ENCODE measurements around the gene PTPN4.

The PTPN4 gene, protein sequence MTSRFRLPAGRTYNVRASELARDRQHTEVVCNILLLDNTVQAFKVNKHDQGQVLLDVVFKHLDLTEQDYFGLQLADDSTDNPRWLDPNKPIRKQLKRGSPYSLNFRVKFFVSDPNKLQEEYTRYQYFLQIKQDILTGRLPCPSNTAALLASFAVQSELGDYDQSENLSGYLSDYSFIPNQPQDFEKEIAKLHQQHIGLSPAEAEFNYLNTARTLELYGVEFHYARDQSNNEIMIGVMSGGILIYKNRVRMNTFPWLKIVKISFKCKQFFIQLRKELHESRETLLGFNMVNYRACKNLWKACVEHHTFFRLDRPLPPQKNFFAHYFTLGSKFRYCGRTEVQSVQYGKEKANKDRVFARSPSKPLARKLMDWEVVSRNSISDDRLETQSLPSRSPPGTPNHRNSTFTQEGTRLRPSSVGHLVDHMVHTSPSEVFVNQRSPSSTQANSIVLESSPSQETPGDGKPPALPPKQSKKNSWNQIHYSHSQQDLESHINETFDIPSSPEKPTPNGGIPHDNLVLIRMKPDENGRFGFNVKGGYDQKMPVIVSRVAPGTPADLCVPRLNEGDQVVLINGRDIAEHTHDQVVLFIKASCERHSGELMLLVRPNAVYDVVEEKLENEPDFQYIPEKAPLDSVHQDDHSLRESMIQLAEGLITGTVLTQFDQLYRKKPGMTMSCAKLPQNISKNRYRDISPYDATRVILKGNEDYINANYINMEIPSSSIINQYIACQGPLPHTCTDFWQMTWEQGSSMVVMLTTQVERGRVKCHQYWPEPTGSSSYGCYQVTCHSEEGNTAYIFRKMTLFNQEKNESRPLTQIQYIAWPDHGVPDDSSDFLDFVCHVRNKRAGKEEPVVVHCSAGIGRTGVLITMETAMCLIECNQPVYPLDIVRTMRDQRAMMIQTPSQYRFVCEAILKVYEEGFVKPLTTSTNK

GRCh38 chr2:119759451-119760236 is at the start of gene PTPN4:
Gene PTPN4, plus strand, starts transcription at chr2:119759922. Its CDS starts 49,932 bp downstream, at chr2:119809854.
- peak within 1 kb of the TSS; percentile 99 for H3K4me3 ChIP-seq (ENCODE audit: low read length)

GRCh38 chr2:119710281-119710680 is 49.4 kb upstream of the PTPN4 start:
- no peak overlapping the region for H3K4me3 ChIP-seq (ENCODE audit: low read length)
- no peak for TF ChIP-seq ZNF274 (IDR thresholded peaks at IDR 0.05; ENCODE audit: low read depth, low read length)

More at GRCh38 chr2:119759451-119760236, at the start of gene PTPN4:
- TF ChIP-seq ZNF274 (IDR thresholded peaks at IDR 0.05; ENCODE audit: low read depth, low read length) = no peak

DNA sequence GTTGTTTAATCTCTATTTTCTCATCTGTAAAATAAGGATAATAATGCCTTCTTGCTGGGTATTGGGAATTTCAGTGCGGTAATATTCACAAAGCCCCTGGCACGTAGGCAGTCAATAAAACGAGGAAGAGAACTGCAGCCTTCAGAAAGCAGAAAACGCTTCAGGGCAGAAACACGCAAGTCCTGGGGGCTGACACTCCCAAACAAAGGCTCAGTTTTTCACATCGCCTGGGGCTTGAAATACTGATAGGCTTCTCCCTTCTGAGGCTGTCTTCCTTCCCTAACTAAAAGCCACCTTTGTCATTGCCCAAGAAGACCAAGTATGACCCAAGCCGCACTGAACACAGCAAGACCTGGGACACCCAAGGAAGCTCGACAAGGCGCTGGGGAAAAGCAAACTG is 48.4 kb upstream of the PTPN4 start:
- TF ChIP-seq ZNF274 (IDR thresholded peaks at IDR 0.05; ENCODE audit: low read depth, low read length) = no peak
- H3K4me3 ChIP-seq (ENCODE audit: low read length) = no peak overlapping the region

DNA sequence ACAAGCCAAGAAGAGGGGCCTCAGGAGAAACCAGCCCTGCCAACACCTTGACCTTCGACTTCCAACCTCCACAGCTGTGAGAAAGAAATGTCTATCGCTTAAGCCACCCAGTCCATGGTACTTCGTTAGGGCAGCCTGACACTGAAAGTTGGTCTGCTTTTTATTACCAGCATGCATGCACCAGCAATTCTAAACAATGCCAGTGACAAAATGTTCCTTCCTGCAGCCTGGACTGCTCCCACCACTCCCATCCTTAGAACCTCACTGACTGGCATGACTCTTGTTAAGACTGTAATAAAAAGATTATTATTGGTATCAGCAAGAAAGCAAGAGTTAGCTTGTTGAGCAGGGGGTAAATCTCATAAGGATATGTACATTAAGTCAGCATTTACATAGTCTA is 47.2 kb upstream of the PTPN4 start:
- H3K4me3 ChIP-seq (ENCODE audit: low read length) = no peak overlapping the region
- no peak for TF ChIP-seq ZNF274 (IDR thresholded peaks at IDR 0.05; ENCODE audit: low read depth, low read length)

- no peak for TF ChIP-seq ZNF274 (IDR thresholded peaks at IDR 0.05; ENCODE audit: low read depth, low read length)
- H3K4me3 ChIP-seq (ENCODE audit: low read length) = no peak overlapping the region
Observed at GRCh38 chr2:119713819-119714490, 45.8 kb upstream of the PTPN4 start.

GRCh38 chr2:119715409-119716283 is 44.1 kb upstream of the PTPN4 start:
- no peak overlapping the region for H3K4me3 ChIP-seq (ENCODE audit: low read length)
- TF ChIP-seq ZNF274 (IDR thresholded peaks at IDR 0.05; ENCODE audit: low read depth, low read length) = no peak

DNA sequence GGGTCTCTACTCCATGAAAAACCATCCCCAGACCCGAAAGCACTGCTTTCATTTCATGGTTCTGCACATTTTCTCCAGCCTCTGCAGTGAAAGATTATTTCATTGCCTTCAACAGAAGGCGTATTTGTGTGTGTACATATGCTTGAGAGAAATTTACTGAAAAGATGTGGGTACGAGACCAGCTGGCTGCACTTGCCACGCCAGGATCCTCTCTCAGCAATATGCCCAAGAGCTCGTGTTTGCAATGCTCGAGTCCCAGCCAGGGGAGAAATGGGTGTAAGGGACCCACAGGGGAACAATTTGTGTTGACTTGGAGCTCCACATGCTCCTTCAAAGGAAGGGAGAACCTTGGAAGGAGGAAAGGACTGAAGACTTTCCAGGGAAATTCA is 43.4 kb upstream of the PTPN4 start:
- no peak for TF ChIP-seq ZNF274 (IDR thresholded peaks at IDR 0.05; ENCODE audit: low read depth, low read length)
- no peak overlapping the region for H3K4me3 ChIP-seq (ENCODE audit: low read length)

DNA sequence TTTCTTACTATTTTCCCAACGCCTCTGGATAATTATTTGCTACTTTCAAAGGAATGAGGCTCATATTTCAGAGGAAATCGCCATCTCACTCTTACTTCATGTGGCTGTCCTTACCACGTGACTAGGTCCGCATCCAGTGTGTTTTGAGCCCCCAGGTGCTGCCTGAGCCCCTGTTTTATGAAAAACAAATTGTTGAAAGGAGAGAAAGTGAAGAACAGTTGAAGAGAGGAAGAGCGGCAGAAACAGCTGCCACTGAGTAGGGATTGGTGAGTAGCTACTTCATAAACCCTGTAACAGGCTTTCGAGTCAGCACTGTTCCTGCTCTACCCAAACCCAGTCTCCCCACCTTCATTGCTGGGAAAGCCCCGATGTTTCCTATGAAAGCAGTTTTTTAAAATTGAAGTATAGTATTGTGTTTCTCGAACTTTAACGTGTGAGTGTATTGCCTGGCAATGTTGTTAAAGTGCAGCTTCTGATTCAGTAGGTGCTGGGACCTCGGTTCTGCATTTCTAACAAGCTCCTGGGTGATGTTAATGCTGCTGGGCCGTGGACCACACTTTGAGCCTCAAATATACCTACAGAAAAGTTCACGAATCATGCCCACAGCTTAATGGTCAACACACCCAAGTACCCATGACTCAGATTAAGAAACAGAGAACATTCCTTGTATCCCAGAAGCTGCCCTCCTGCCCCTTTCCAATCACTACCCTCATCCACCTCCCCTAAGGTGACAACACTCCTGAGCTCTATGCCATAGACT is 41.0 kb upstream of the PTPN4 start:
- H3K4me3 ChIP-seq (ENCODE audit: low read length) = no peak overlapping the region
- TF ChIP-seq ZNF274 (IDR thresholded peaks at IDR 0.05; ENCODE audit: low read depth, low read length) = no peak

- H3K4me3 ChIP-seq (ENCODE audit: low read length) = no peak overlapping the region
- TF ChIP-seq ZNF274 (IDR thresholded peaks at IDR 0.05; ENCODE audit: low read depth, low read length) = no peak
Observed at GRCh38 chr2:119719261-119719627, 40.5 kb upstream of the PTPN4 start.

DNA sequence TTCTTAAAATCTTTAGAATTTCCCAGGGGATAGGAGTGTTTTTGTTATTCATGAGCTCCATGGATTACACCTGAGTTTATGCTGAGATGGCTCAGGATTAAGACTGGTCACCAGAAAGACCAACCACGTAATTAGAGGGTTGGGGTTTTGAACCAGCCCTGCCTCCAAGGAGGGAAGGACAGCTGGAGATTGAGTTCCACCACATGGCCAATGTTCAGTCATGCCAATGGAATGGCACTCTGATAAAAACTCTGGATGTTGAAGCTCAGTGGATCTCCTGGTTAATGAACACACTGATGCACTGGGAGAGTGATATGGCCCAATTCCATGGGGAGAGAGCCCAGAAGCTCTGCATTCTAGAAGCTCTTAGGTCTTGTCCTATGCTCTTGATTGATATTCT is 38.7 kb upstream of the PTPN4 start:
- no peak for TF ChIP-seq ZNF274 (IDR thresholded peaks at IDR 0.05; ENCODE audit: low read depth, low read length)
- no peak overlapping the region for H3K4me3 ChIP-seq (ENCODE audit: low read length)

DNA sequence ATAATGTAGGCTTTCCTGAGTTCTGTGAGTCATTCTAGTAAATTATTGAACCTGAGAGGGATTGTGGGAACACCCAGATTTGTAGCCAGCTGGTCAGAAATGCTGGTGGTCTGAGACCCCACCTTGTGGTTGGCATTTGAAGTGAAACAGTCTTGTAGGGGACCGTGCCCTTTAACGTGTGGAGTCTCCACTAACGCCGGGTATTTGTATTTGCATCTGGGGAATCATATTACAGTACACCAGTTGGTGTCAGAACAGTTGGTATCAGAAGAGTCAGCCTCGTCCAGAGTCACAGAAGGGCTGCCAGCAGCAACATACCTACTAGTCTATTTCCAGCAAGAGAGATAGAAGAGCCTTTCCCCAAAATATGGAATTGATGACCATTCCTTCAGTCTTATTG is 38.3 kb upstream of the PTPN4 start:
- no peak for TF ChIP-seq ZNF274 (IDR thresholded peaks at IDR 0.05; ENCODE audit: low read depth, low read length)

DNA sequence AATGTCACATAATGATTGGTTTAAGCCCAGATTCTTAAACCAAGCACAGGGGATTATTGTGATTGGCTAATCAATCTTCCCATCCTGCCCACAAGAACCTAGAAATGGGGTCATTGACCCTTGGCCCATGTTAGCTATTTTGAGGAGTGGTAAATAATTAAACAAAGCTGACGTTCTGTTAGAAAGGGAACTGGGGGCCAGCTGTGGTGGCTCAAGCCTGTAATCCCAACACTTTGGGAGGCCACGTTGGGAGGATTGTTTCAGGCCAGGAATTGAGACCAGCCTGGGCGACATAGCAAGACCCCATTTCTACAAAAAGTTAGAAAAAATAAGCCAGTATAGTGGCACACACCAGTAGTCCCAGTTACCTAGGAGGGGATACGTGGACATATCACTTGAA is 37.8 kb upstream of the PTPN4 start:
- TF ChIP-seq ZNF274 (IDR thresholded peaks at IDR 0.05; ENCODE audit: low read depth, low read length) = no peak

More for the DNA sequence above, 38.3 kb upstream of the PTPN4 start:
- H3K4me3 ChIP-seq (ENCODE audit: low read length) = no peak overlapping the region

More for the DNA sequence above, 37.8 kb upstream of the PTPN4 start:
- H3K4me3 ChIP-seq (ENCODE audit: low read length) = no peak overlapping the region
